GM23338 (cell line): ENCODE data around the gene RHOA. TPM values are rescaled to one million over a fixed set of nuclear protein-coding genes. Genes with fewer than 3 reads are reported as not detected.
"Not testable (repeated sequence)": the region's sequence is repeated elsewhere in the genome, so short reads cannot be mapped to it uniquely, and the experiment has no call there.

Experiments used
- ATAC-seq: fragments of 200-7000 bp; cut with Tn5 transposase; 3 replicates; pipeline ENCODE4 v1.9.1; 2020
- DNase-seq: peaks from one replicate; pipeline ENCODE4 v3.0.0-alpha.2; 2015; ENCODE audit warnings: low spot score
- H2AFZ ChIP-seq: fragments of 200-600 bp; sonication (generic); 2 replicates; pipeline ENCODE4 v1.8.0; 2016; ENCODE audit warnings: antibody characterized with exemption, mild to moderate bottlenecking, moderate library complexity
- H3F3A ChIP-seq: fragments of 200-600 bp; sonication (generic); replicated peaks from 2 replicates; pipeline ENCODE4 v1.8.0; 2017; ENCODE audit warnings: antibody characterized with exemption, mixed run types, low read depth
- H3K27ac ChIP-seq: fragments of 200-600 bp; sonication (generic); 2 replicates; pipeline ENCODE4 v1.6.1; 2016; ENCODE audit warnings: low read depth
- H3K27me3 ChIP-seq: fragments of 200-600 bp; sonication (generic); 2 replicates; pipeline ENCODE4 v1.8.0; 2016; ENCODE audit warnings: mild to moderate bottlenecking, mixed run types, moderate library complexity; ENCODE audit not compliant: insufficient read depth
- H3K36me3 ChIP-seq: fragments of 200-600 bp; sonication (generic); 2 replicates; pipeline ENCODE4 v1.8.0; 2016; ENCODE audit warnings: mild to moderate bottlenecking; ENCODE audit not compliant: insufficient read depth
- H3K4me1 ChIP-seq: fragments of 200-600 bp; sonication (generic); 2 replicates; pipeline ENCODE4 v1.8.0; 2016; ENCODE audit warnings: mild to moderate bottlenecking, moderate library complexity; ENCODE audit not compliant: insufficient read depth
- H3K4me2 ChIP-seq: fragments of 200-600 bp; sonication (generic); 2 replicates; pipeline ENCODE4 v1.7.1; 2017; ENCODE audit warnings: mixed run types
- H3K4me3 ChIP-seq: fragments of 200-600 bp; sonication (generic); 2 replicates; pipeline ENCODE4 v1.6.1; 2016; ENCODE audit warnings: mixed run types
- H3K79me2 ChIP-seq: fragments of 200-600 bp; sonication (generic); replicated peaks from 2 replicates; pipeline ENCODE4 v1.8.0; 2017; ENCODE audit warnings: mild to moderate bottlenecking; ENCODE audit not compliant: insufficient read depth
- H3K9me2 ChIP-seq: fragments of 200-600 bp; sonication (generic); 2 replicates; pipeline ENCODE4 v1.8.0; 2017; ENCODE audit not compliant: insufficient read depth
- H4K20me1 ChIP-seq: fragments of 200-600 bp; sonication (generic); replicated peaks from 2 replicates; pipeline ENCODE4 v1.8.0; 2017; ENCODE audit warnings: mild to moderate bottlenecking; ENCODE audit not compliant: insufficient read depth
- H3K27ac Mint-ChIP-seq: 2 replicates; pipeline ENCODE4 v1.8.0; 2020; ENCODE audit warnings: inconsistent platforms, mild to moderate bottlenecking, moderate library complexity, mixed read lengths
- H3K27me3 Mint-ChIP-seq: 3 replicates; pipeline ENCODE4 v1.8.0; 2022; ENCODE audit warnings: low read depth, mild to moderate bottlenecking, moderate library complexity, mixed read lengths, inconsistent platforms; ENCODE audit not compliant: insufficient read depth, poor library complexity
- H3K36me3 Mint-ChIP-seq: 3 replicates; pipeline ENCODE4 v1.8.0; 2021; ENCODE audit warnings: low read depth, mild to moderate bottlenecking, inconsistent platforms, moderate library complexity, mixed read lengths
- H3K4me1 Mint-ChIP-seq: 3 replicates; pipeline ENCODE4 v1.8.0; 2020; ENCODE audit warnings: mild to moderate bottlenecking, inconsistent platforms, mixed read lengths
- H3K4me3 Mint-ChIP-seq: 3 replicates; pipeline ENCODE4 v1.8.0; 2021; ENCODE audit warnings: moderate library complexity, mild to moderate bottlenecking, inconsistent platforms, mixed read lengths
- H3K9me3 Mint-ChIP-seq: 3 replicates; pipeline ENCODE4 v1.8.0; 2020; ENCODE audit warnings: moderate library complexity, mild to moderate bottlenecking, inconsistent platforms, mixed read lengths
- CTCF ChIP-seq, 2 experiments: fragments of 200-600 bp in 1 of 2; sonication (generic) in 1 of 2; conservative IDR thresholded peaks; 2 replicates each; pipeline versions ENCODE4 v1.5.1 to v1.6.1; 2016 to 2017; ENCODE audit warnings: antibody characterized with exemption in 2 of 2, low read depth in 2 of 2, mild to moderate bottlenecking in 2 of 2, moderate library complexity in 1 of 2
- EZH2 ChIP-seq: fragments of 200-600 bp; sonication (generic); IDR thresholded peaks from one replicate; pipeline ENCODE4 v1.8.0; 2017; ENCODE audit warnings: antibody characterized with exemption, mild to moderate bottlenecking, low read depth; ENCODE audit not compliant: unreplicated experiment
- EZH2phosphoT487 ChIP-seq: fragments of 200-600 bp; sonication (generic); IDR thresholded peaks from one replicate; pipeline ENCODE4 v1.8.1; 2018; ENCODE audit warnings: antibody characterized with exemption; ENCODE audit not compliant: unreplicated experiment
- JUNB ChIP-seq: IDR thresholded peaks from one replicate; pipeline ENCODE4 v1.6.1; 2016; ENCODE audit warnings: antibody characterized with exemption; ENCODE audit not compliant: unreplicated experiment
- NANOG ChIP-seq: IDR thresholded peaks from 2 replicates; pipeline ENCODE4 v1.6.1; 2016; ENCODE audit warnings: antibody characterized with exemption, borderline replicate concordance
- POLR2AphosphoS5 ChIP-seq: IDR thresholded peaks from 2 replicates; pipeline ENCODE4 v1.6.1; 2016; ENCODE audit warnings: antibody characterized with exemption, low read depth
- REST ChIP-seq: IDR thresholded peaks from one replicate; pipeline ENCODE4 v1.6.1; 2018; ENCODE audit warnings: antibody characterized with exemption; ENCODE audit not compliant: unreplicated experiment
- STAT1 ChIP-seq: IDR thresholded peaks from one replicate; pipeline ENCODE4 v1.6.1; 2016; ENCODE audit warnings: antibody characterized with exemption; ENCODE audit not compliant: unreplicated experiment
- ZNF331 ChIP-seq: fragments of 250-450 bp; sonication (Bioruptor Pico); IDR thresholded peaks from 2 replicates; pipeline ENCODE4 v1.5.0; 2020; ENCODE audit warnings: low read depth, mild to moderate bottlenecking, moderate library complexity
- ZNF462 ChIP-seq: fragments of 250-450 bp; sonication (Bioruptor Pico); IDR thresholded peaks from 2 replicates; pipeline ENCODE4 v1.5.0; 2020; ENCODE audit warnings: mild to moderate bottlenecking, moderate library complexity
- polyA plus RNA-seq: library from polyadenylated mRNA; unstranded; fragments of >200 nt; fragmentation: Nextera tagmentation; extraction: Ambion mirVana; gene quantifications from 2 replicates; pipeline ENCODE4 v1.2.1, GENCODE V29; 2016
- total RNA-seq: library from RNA; depleted of rRNA; stranded (reverse); fragments of >200 nt; shearing (Covaris generic); gene quantifications from 2 replicates; pipeline ENCODE4 v1.2.3, GENCODE V29; 2014

The RHOA gene
- total and polyA plus RNA-seq, 2 experiments from 2014 or later = 248 to 373 TPM

GRCh38 chr3:49349348-49350114, 62.2 kb downstream of the RHOA start:
- Mint-ChIP-seq H3K4me1 (peaks cover 3% of the 10 kb centered on the region; the same call in 1 of the 3 replicates), H3K9me3 (peaks cover 2% of the 10 kb centered on the region; the same call in 1 of the 3 replicates), H3K4me3 (no peak overlapping the region), H3K27me3 (peaks cover 5% of the 10 kb centered on the region), H3K27ac (no peak overlapping the region), H3K36me3 (peaks cover 8% of the 10 kb centered on the region)
- H3K4me3 ChIP-seq = no peak overlapping the region
- H3K4me1 ChIP-seq = no peaks in the 10 kb centered on the region
- DNase-seq (no peak), ATAC-seq (no peak)
- no peak overlapping the region for H2AFZ ChIP-seq
- H3K27ac ChIP-seq = no peak overlapping the region
- no peaks in the 10 kb centered on the region for H3K27me3 ChIP-seq
- H3F3A ChIP-seq = no peaks in the 10 kb centered on the region
- no peak overlapping the region for H3K4me2 ChIP-seq
- H3K79me2 ChIP-seq = no peaks in the 10 kb centered on the region
- TF ChIP-seq STAT1 (no peak), EZH2 (no peak), ZNF462 (CRISPR knock-in tag) (no peak), EZH2phosphoT487 (no peak), ZNF331 (CRISPR knock-in tag) (no peak), POLR2AphosphoS5 (no peak), JUNB (no peak), CTCF (conservative IDR thresholded peaks at IDR 0.05; ENCODE audit: low read depth in 2 of 2) (no peak), NANOG (no peak), REST (no peak)
- H3K9me2 ChIP-seq = no peaks in the 10 kb centered on the region
- no peaks in the 10 kb centered on the region for H4K20me1 ChIP-seq
- no peaks in the 10 kb centered on the region for H3K36me3 ChIP-seq

- H3K4me3 Mint-ChIP-seq = not testable (repeated sequence)
Observed at GRCh38 chr3:49348361-49348760, 63.4 kb downstream of the RHOA start.

More at GRCh38 chr3:49348361-49348760, 63.4 kb downstream of the RHOA start:
- not testable (repeated sequence) for DNase-seq, H4K20me1 ChIP-seq, H3K9me3 Mint-ChIP-seq, H3K79me2 ChIP-seq, H3K36me3 Mint-ChIP-seq, H3F3A ChIP-seq, H3K27me3 ChIP-seq, H3K4me2 ChIP-seq, H3K4me1 ChIP-seq, H3K9me2 ChIP-seq, H3K27ac Mint-ChIP-seq, H3K36me3 ChIP-seq, H3K27me3 Mint-ChIP-seq, H2AFZ ChIP-seq, H3K27ac ChIP-seq, H3K4me3 ChIP-seq, ATAC-seq, H3K4me1 Mint-ChIP-seq
